OCI-M2 (cell line): ENCODE data around the gene SNED1.

Experiments
- DNase-seq: peaks from one replicate; lab custom pipeline; 2025; ENCODE audit not compliant: unreplicated experiment; lab: John Stamatoyannopoulos, UW

The SNED1 gene

GRCh38 chr2:241043581-241043980 is 45.2 kb downstream of the SNED1 start:
- no peak for DNase-seq

GRCh38 chr2:241047253-241048010 is 49.0 kb downstream of the SNED1 start:
- DNase-seq = no peak

- no peak for DNase-seq
Measured at GRCh38 chr2:241048149-241048948, 49.9 kb downstream of the SNED1 start.

DNA sequence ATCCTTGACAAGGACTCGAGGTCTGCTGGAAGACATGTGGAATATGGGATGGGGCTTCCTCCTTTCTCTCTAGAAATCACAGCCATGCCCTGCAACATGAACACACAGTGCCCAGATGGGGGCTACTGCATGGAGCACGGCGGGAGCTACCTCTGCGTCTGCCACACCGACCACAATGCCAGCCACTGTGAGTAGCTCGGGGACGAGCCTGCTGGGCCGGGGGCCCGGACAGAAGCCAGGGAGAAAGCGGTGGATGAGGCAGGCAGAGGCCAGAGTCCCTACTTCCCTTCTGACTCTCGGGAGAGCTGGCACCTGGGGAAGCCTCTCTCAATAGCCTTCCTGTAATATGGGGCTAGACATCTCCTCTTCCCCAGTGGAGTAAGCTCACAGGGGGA is 50.5 kb downstream of the SNED1 start:
- no peak for DNase-seq

- DNase-seq = no peak
Measured at GRCh38 chr2:241049739-241050623, 51.6 kb downstream of the SNED1 start.

DNA sequence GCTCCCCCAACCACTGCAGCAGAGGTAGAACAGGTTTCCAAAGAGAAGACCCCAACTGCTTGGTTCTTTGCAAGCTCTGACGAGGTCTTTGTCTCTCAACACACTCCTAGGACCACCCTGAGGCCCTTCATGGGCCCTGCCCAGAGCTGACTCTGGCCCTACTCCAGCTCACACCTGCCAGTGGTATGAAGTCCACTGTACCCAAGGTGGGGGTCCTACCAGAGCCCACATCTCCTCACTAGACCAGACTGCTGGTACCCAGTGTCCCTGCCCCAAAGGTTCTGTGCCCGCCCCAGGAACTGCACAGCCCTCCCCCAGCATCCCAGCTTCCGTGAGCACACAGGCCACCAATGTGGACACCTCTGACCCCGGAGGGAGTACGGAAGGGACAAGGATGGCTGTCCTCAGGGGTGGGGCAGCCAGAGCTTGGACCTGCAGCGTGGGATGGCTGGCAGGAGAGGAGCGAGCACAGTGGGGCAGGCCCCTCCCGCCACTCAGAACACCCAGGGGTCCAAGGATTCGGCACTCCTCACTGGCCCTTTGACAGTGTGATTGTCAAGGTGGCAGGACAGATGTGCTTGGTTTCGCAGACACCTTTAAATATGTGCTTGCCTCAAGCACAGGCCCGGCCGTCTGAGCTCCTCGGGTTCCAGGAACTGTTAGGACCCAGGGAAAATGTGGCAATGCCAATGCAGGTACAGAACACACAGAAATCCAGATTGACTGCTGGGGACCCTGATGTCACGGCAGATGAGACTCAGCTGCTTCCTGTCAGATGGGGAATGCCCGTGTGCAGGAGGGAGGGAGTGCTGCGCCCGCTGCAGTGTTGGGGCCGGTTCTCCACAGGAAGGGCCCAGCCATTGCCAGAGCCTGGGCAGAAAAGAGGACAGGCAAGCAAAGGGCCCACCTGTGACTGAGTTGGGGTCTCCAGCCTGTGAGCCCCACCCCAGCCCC is 52.5 kb downstream of the SNED1 start:
- no peak for DNase-seq

DNA sequence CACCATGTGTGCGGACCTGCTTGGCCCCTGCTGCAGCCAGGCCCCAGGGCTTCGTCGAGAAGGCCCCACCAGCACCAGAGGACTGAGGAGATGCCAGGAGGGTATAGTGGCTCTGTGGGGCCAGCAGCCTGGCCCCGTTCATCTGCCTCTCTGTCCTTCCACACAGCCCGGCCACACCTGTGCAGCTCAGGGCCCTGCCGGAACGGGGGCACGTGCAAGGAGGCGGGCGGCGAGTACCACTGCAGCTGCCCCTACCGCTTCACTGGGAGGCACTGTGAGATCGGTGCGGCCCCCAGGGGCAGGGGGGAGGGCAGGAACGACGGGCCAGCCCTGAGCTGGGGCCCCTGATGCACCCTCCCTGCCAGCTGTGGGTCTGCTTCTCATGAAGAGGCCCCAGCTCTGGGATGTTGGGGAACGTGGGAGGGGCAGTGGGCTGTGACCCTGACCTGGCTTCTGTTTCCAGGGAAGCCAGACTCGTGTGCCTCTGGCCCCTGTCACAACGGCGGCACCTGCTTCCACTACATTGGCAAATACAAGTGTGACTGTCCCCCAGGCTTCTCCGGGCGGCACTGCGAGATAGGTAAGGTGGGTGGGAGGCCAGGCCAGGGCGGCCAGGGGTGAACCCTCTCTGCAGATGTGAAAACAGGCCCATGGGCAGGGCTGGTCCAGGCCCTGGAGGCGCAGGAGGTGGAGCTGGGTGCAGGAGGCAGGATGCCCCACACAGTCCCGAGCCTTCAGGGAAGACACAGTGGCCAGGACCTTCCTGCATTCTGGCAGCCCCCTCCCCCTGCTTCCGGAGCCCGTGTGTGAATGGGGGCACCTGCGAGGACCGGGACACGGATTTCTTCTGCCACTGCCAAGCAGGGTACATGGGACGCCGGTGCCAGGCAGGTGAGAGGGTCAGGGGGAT is 53.4 kb downstream of the SNED1 start:
- DNase-seq = no peak

GRCh38 chr2:241052677-241053360 is 54.4 kb downstream of the SNED1 start:
- no peak for DNase-seq

DNA sequence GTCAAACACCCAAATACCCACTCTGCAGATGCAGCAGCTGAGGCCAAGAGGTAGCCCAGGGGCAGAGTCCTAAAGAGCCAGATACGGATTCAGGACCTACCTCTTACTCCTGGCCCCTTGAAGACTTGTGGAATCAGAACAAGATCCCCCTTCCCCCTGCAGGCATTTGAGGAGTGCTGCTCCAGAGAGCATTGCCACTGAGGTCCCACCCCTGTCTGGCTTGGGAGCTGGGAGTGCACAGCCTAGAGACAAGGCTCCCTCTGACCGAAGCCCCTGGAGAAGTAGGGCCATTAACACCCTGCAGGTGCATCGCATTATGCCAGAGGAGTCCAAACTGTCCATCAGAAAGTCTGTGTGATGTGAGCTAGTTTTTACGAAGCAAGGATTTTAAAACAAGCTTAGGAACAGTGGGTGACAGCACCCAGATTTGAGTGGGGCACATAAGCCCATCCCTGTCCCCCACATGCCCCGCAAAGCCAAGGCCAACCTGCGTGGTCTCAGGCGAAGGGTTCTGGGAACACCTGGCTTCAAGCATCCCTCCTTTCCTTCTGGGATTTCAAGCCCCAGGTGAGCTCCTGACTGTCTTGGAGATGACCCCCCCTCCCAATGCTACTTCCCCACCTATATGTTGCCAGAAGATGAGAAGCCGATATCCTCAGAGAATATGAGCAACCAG is 55.3 kb downstream of the SNED1 start:
- no peak for DNase-seq

DNA sequence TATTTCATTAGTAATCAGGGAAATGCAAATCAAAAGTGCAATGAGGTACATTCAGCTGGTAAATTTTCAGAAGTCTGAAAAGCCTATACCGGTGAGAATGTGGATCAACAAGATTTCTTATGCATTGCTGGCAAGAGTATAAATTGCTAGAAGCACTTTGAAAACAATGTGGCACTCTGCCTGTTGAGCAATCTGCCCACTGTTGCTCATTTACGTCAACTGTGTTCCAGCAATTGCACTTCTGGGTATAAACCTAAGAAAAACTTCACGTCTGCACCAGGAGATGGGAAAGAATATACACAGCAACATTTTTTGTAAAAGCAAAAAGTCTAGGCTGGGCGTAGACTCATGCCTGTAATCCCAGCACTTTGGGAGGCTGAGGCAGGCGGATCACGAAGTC is 62.9 kb downstream of the SNED1 start:
- DNase-seq = no peak

GRCh38 chr2:241062389-241063092 is 64.1 kb downstream of the SNED1 start:
- DNase-seq = no peak

GRCh38 chr2:241063093-241063551 is 64.7 kb downstream of the SNED1 start:
- no peak for DNase-seq

GRCh38 chr2:241063587-241063986 is 65.2 kb downstream of the SNED1 start:
- no peak for DNase-seq

DNA sequence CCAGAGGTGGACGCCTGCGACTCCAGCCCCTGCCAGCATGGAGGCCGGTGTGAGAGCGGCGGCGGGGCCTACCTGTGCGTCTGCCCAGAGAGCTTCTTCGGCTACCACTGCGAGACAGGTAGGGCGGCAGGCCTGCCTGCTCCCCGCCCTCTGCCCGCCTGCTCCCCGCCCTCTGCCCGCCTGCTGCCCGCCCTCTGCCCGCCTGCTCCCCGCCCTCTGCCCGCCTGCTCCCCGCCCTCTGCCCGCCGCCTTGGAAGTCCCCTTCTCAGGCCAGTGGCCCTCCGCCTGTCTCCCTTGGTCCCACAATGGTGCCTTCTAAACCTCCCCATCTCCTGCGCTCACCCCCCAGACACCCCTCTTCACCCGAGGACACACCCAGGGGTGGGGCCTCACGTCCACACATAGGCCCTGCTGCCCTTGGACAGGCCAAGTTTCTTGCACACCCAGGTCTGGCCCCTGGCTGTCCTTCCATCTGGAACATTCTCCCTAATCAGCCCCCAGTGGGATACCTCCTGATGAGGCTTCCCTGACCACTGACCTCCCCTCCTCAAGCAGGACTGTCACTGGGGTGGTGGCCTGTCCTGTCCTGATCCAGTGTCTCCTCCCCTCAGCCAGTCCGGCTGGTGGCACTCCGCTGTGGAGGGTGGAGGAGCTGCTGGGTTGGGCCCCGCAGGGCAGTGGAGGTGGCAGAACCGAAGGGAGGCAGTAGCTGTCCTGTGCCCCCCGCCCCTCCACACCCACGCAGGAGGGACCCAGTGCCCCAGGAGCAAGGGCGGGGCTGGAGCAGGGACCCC is 65.8 kb downstream of the SNED1 start:
- DNase-seq = no peak

GRCh38 chr2:241064802-241065354 is 66.5 kb downstream of the SNED1 start:
- DNase-seq = no peak

GRCh38 chr2:241065355-241065803 is 67.0 kb downstream of the SNED1 start:
- DNase-seq = no peak
